ENCODE measurements around the gene NEU2.

DNA sequence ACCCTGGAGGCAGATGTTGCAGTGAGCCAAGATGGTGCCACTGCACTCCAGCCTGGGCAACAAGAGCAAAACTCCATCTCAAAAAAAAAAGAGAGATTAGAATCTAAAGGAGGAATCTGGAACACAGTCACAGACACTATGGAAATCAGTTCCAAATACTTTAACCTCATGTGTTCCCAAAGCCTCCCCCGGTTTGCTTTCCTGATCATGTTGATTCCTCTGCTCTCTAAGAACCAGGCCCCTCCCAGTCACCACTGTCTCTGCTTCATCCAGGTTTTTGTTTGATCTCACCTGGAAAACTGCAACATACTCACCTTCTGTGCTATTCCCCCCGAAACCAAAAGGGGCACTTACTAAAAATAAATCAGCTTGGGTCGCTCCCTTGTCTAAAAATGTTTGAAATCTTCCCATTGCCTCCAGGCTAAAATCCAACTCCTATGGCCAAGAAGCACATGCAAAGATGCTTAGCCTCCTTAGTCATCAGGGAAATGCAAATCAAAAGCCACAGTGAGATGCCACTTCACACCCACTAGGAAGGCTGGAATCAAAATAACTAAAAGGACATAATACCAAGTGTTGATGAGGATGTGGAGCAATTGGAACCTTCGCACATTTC, 6.2 kb upstream of the NEU2 start:
- TF ChIP-seq CTCF (IDR thresholded peaks at IDR 0.05; ENCODE audit: low read depth, low read length, poor library complexity, severe bottlenecking) = no peak
- no peak for TF ChIP-seq EZH2phosphoT487 (IDR thresholded peaks at IDR 0.05; ENCODE audit: borderline replicate concordance, low read length)
